Smooth muscle cell of trachea (primary cell): Measurements from ENCODE around the gene POLR2E. TPM values are rescaled to one million over a fixed set of nuclear protein-coding genes. Genes with fewer than 3 reads are reported as not detected.

Experiments
- total RNA-seq: library from RNA; depleted of rRNA; stranded (reverse); fragments of >200 nt; gene quantifications from 2 replicates; pipeline ENCODE4 v1.2.1, GENCODE V29; 2014

POLR2E gene
- 135 and 143 TPM in 2 replicates for total RNA-seq

DNA sequence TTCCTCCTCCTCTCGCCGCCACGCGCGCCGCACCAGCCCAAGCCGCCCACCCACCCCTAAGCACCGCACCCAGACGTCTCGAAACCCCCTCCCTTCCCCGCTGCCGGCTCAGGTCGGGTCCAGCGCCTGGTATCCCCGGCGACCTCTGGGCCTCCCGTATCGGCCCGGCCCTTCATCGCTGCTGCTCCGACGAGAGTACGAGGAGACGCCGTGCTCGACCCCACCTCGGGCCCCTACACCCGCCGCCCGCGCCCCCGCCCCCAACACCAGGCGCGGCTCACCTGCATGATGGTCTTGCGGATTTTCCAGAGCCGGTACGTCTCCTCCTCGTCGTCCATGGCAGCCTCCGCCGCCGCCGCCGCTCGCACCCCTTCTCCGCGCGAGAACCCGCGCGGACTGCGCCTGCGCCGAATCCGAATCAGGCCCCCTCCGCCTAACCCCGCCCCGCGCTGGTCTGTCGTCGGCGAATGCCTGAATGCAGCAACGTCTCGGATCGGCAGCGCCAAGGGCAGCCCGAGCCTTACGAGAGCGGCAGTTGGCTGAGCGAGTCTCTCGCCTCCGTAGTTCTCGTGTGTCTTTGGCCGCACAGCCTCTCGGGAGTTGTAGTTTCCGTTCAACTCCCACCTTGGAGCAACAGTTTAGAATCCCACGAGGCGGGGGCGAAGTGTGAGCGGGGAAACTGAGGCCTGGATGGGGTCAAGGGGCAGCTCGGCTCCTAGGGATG lies at the start of gene POLR2E:
TSS of gene POLR2E (minus strand) at position 398 of the 724 bp plus-strand sequence. CDS start at position 338, 60 bp downstream.

GRCh38 chr19:1103708-1104310 lies 8.6 kb upstream of the POLR2E start, which contains the start of gene GPX4:
TSS of gene GPX4 (plus strand) at chr19:1103994. CDS start at chr19:1104044, 50 bp downstream.

DNA sequence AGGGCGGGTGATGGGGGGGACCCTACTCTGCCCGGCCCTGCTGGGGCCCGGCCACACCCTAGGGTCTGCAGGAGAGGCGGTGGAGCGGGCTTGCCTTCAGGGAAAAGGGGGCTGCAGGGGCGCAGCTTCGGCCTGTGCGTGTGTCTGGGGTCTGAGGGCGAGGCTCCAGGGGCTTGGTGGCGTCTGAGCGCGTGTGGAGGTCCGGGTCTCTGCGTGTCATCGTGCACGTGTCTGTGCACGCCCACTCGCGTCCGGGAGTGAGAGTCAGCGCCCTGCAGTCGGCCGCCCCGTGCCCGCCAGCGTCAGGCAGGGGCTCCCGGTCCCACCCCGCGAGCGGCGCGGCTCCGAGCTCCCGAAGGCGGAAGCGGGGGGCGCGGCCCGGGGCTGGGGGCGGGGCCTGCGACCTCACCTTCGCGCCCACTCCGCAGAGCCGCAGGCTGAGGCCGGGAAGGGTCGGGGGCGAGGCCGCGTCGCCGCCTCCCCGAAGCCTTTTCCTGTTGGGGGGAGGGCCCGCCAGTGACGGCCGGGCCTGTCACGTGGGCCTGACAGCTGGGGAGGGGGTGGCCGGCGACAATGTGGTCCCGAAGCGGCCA lies 28.3 kb downstream of the POLR2E start, which contains the start of gene ARHGAP45:
TSS of gene ARHGAP45 (plus strand) at position 420 of the 593 bp plus-strand sequence. CDS start 239 bp downstream, outside the sequence.

DNA sequence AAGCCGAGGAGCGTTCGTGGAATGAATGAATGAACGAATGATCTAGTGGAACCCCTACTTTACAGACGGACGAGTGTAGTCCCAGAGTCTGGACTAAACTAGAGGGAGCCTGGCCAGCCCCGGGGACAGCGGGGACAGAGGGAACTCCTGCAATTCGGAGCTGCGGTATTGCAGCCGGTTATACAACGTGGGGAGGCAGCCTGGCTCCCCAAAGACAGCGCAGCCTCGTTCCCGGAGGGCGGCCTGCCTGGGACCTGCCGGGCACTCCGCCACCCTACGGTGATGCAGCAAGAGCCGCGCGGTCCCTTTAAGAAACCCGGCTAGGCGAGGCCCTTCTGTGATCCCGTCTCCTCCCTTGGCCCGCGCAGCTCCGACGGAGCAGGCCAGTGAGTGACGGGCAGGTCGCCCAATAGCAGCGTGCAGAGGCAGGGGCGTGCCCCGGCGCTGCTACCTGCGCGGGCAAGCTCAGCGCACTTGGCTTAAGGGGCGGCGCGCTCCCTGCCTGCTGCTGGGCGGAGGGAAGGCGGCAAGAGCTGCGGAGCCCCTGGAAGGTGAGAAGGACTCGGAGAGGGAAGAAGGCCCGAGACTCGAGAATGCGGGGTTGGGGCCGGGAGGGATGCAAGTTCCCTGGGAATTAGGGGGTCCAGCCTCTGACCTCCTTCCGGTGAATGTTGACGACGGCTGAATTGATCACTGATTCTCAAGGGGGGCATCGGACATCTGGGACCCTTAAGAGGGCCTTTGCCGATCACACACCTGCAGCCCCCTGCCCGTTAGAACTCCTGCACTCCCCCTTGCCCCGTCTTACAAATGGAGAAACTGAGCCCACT lies 55.3 kb downstream of the POLR2E start, which contains the start of gene ABCA7:
TSS of gene ABCA7 (plus strand) at position 462 of the 830 bp plus-strand sequence. CDS start 1,255 bp downstream, outside the sequence.

Other genes with a start within 250 kb of the POLR2E start
- 0.66 TPM in 1 of 2 replicates, not detected in the other for gene ELANE, start 243.1 kb downstream of the POLR2E start, total RNA-seq
- 38.5 and 194 TPM in 2 replicates for gene CFD, start 235.7 kb downstream of the POLR2E start, total RNA-seq
- 45.8 and 46.6 TPM in 2 replicates for gene MED16, start 202.2 kb downstream of the POLR2E start, total RNA-seq
- gene RNU6-9, start 201.9 kb downstream of the POLR2E start, total RNA-seq: not detected in 2 replicates
- gene R3HDM4, start 182.2 kb downstream of the POLR2E start, total RNA-seq: 16.6 and 23.3 TPM in 2 replicates
- gene KISS1R, start 178.0 kb downstream of the POLR2E start, total RNA-seq: not detected in 2 replicates
- 9.2 and 21.7 TPM in 2 replicates for gene ARID3A, start 169.3 kb downstream of the POLR2E start, total RNA-seq
- 45.3 and 69.4 TPM in 2 replicates for gene WDR18, start 111.0 kb downstream of the POLR2E start, total RNA-seq
- gene GRIN3B, start 95.0 kb downstream of the POLR2E start, total RNA-seq: 0.58 and 2.3 TPM in 2 replicates
- gene TMEM259, start 74.3 kb downstream of the POLR2E start, total RNA-seq: 64.1 and 101 TPM in 2 replicates
- not detected in 2 replicates for gene RNU6-2, start 73.9 kb downstream of the POLR2E start, total RNA-seq
- 186 and 319 TPM in 2 replicates for gene CNN2, start 68.8 kb downstream of the POLR2E start, total RNA-seq
- gene ABCA7, start 55.3 kb downstream of the POLR2E start, total RNA-seq: 6.0 and 7.9 TPM in 2 replicates
- 1.7 and 4.0 TPM in 2 replicates for gene ARHGAP45, start 28.2 kb downstream of the POLR2E start, total RNA-seq
- 249 and 483 TPM in 2 replicates for gene GPX4, start 8.6 kb upstream of the POLR2E start, total RNA-seq
- gene SBNO2, start 78.9 kb upstream of the POLR2E start, total RNA-seq: 36.8 and 60.2 TPM in 2 replicates
- gene STK11, start 110.4 kb upstream of the POLR2E start, total RNA-seq: 79.3 and 109 TPM in 2 replicates
- gene CBARP, start 142.6 kb upstream of the POLR2E start, total RNA-seq: 1.6 and 5.3 TPM in 2 replicates
- 26.8 and 51.5 TPM in 2 replicates for gene ATP5F1D, start 146.4 kb upstream of the POLR2E start, total RNA-seq
- 24.9 and 33.2 TPM in 2 replicates for gene MIDN, start 153.2 kb upstream of the POLR2E start, total RNA-seq
- gene CIRBP, start 174.0 kb upstream of the POLR2E start, total RNA-seq: 98.2 and 370 TPM in 2 replicates
- 29.7 and 45.3 TPM in 2 replicates for gene FAM174C, start 180.2 kb upstream of the POLR2E start, total RNA-seq
- not detected in 2 replicates for gene EFNA2, start 190.5 kb upstream of the POLR2E start, total RNA-seq